Measurements from ENCODE around the gene DHRS11. TPM values are rescaled to one million over a fixed set of nuclear protein-coding genes. Genes with fewer than 3 reads are reported as not detected.
A peak's percentile ranks its signal among the peaks of the same experiment; 100 is the strongest.

DHRS11 gene
- total RNA-seq, 2 experiments from 2014 or later: 7.2 to 13.9 TPM

DNA sequence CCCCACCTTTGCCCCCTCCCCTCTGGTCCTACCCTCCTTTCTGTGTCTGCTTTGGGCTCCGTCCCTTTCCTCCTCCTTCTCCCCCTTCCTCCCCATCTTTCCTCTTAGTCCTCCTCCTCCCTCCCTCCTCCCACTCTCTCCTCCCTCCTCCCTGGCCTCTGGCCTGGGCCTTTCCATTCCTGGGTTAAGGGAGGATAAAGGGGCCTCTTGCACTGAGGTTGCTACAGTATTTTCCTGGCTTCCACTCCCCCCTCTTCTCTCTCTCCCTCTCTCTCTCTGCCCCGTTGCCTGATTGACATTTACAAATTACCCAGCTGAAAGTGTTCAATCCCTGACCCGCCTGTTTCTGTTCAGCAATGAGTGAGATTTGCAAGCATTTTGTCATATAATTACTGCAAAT lies 53.7 kb downstream of the DHRS11 start:
- no peak overlapping the region for H2AFZ ChIP-seq (ENCODE audit: low read length)
- TF ChIP-seq, protein P1, sequence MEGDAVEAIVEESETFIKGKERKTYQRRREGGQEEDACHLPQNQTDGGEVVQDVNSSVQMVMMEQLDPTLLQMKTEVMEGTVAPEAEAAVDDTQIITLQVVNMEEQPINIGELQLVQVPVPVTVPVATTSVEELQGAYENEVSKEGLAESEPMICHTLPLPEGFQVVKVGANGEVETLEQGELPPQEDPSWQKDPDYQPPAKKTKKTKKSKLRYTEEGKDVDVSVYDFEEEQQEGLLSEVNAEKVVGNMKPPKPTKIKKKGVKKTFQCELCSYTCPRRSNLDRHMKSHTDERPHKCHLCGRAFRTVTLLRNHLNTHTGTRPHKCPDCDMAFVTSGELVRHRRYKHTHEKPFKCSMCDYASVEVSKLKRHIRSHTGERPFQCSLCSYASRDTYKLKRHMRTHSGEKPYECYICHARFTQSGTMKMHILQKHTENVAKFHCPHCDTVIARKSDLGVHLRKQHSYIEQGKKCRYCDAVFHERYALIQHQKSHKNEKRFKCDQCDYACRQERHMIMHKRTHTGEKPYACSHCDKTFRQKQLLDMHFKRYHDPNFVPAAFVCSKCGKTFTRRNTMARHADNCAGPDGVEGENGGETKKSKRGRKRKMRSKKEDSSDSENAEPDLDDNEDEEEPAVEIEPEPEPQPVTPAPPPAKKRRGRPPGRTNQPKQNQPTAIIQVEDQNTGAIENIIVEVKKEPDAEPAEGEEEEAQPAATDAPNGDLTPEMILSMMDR (conservative IDR thresholded peaks at IDR 0.05; ENCODE audit: low read length): no peak
- TF ChIP-seq EZH2phosphoT487 (IDR thresholded peaks at IDR 0.05; ENCODE audit: borderline replicate concordance, low read depth, low read length): no peak
- no peaks in the 10 kb centered on the region for H3K79me2 ChIP-seq (ENCODE audit: insufficient read depth, low read depth, low read length)
- no peaks in the 10 kb centered on the region for H3K36me3 ChIP-seq (ENCODE audit: insufficient read depth, low read length)
- intact Hi-C loops (cut with micrococcal nuclease; ENCODE audit: unreplicated experiment): no loop called here
- ChIA-PET CTCF (ENCODE audit: unreplicated experiment) (no interaction called here), POLR2A (no interaction called here)
- no peaks in the 10 kb centered on the region for H3K9me2 ChIP-seq (ENCODE audit: insufficient read depth, low read length)
- no peak overlapping the region for H3K27ac ChIP-seq (ENCODE audit: low read depth, low read length, poor library complexity, severe bottlenecking)
- no peaks in the 10 kb centered on the region for H3K9me3 ChIP-seq (ENCODE audit: low read length)
- H3K4me2 ChIP-seq (ENCODE audit: low read length): no peak overlapping the region
- H4K20me1 ChIP-seq (ENCODE audit: insufficient read depth, low read length): no peaks in the 10 kb centered on the region
- no peak overlapping the region for H3K4me3 ChIP-seq (ENCODE audit: low read depth, low read length, poor library complexity, severe bottlenecking)
- DNase-seq (ENCODE audit: low spot score): no peak
- no TSS peak for BruUV-seq (replicated peaks)
- no peaks in the 10 kb centered on the region for H3K4me1 ChIP-seq (ENCODE audit: insufficient read depth, low read length, poor library complexity, severe bottlenecking)

DNA sequence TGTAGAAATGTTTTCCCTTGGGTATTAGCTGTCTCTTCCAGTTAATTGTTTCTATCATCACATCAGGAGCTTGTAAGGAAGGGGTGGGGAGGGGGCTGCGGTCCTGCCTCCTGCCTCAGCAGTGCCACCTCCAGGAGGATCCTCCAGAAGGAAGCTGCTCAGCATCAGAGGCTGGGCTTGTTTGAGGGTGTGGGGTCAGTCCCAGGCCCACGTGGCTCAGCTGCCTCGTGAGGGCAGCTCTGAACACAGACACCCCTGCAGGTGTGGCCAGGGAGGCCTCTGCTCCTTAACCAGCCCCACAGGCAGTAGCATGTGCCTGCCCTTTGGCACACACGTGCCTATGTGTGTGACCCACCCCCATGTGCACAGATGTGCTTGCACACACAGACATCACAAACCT lies 56.0 kb downstream of the DHRS11 start:
- intact Hi-C loops (cut with micrococcal nuclease; ENCODE audit: unreplicated experiment): no loop called here
- Histone ChIP-seq H3K4me3 (ENCODE audit: low read depth, low read length, poor library complexity, severe bottlenecking) (no peak overlapping the region), H3K36me3 (ENCODE audit: insufficient read depth, low read length) (no peaks in the 10 kb centered on the region), H2AFZ (ENCODE audit: low read length) (no peak overlapping the region), H3K27ac (ENCODE audit: low read depth, low read length, poor library complexity, severe bottlenecking) (no peak overlapping the region), H4K20me1 (ENCODE audit: insufficient read depth, low read length) (no peaks in the 10 kb centered on the region), H3K4me2 (ENCODE audit: low read length) (no peak overlapping the region), H3K4me1 (ENCODE audit: insufficient read depth, low read length, poor library complexity, severe bottlenecking) (no peaks in the 10 kb centered on the region), H3K79me2 (ENCODE audit: insufficient read depth, low read depth, low read length) (no peaks in the 10 kb centered on the region), H3K9me2 (ENCODE audit: insufficient read depth, low read length) (no peaks in the 10 kb centered on the region), H3K9me3 (ENCODE audit: low read length) (no peaks in the 10 kb centered on the region)
- ChIA-PET CTCF (ENCODE audit: unreplicated experiment) (no interaction called here), POLR2A (no interaction called here)
- TF ChIP-seq, protein P1 (conservative IDR thresholded peaks at IDR 0.05; ENCODE audit: low read length): 0 out of 2 replicates have a peak, but pooled peaks have one; percentile 17
- TF ChIP-seq EZH2phosphoT487 (IDR thresholded peaks at IDR 0.05; ENCODE audit: borderline replicate concordance, low read depth, low read length): no peak
- no peak for DNase-seq (ENCODE audit: low spot score)
- BruUV-seq (replicated peaks): no TSS peak

DNA sequence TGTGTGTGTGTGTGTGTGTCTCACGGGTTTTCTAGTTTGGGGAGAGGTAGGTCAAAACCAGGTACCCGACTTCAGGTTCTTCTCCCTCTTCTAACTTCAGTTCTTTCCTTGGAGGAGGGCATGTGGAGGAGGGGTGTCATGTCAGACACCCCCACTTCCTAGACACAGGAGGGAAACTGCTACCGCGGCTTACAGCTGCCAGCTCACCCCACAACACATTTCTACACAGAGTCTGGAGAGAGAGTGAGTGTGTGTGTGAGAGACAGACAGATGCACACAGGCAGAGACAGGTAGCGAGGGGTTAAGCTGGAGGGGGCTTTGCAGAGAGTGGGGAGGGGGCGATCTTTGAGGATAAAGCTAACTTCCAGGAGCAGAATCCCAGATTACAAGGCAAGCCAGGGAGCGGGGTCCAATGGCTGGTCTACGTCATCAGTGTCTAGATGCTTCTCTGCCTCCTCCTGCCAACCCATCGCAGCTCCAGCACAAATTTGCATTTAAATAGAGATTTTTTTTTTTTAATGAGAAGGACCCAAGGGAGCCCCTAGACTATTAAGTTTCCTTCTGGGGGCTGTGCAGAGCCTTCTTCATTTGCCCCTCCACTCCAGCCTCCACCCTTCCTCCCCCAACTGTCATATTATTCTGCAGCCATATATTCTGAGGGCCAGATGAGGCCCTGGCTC lies 58.6 kb downstream of the DHRS11 start:
- ChIA-PET POLR2A (no interaction called here), CTCF (ENCODE audit: unreplicated experiment) (no interaction called here)
- Histone ChIP-seq H3K9me2 (ENCODE audit: insufficient read depth, low read length) (no peaks in the 10 kb centered on the region), H3K4me3 (ENCODE audit: low read depth, low read length, poor library complexity, severe bottlenecking) (no peak overlapping the region), H3K27ac (ENCODE audit: low read depth, low read length, poor library complexity, severe bottlenecking) (no peak overlapping the region), H4K20me1 (ENCODE audit: insufficient read depth, low read length) (no peaks in the 10 kb centered on the region), H3K4me2 (ENCODE audit: low read length) (no peak overlapping the region), H3K79me2 (ENCODE audit: insufficient read depth, low read depth, low read length) (no peaks in the 10 kb centered on the region), H3K36me3 (ENCODE audit: insufficient read depth, low read length) (no peaks in the 10 kb centered on the region), H3K9me3 (ENCODE audit: low read length) (no peaks in the 10 kb centered on the region), H2AFZ (ENCODE audit: low read length) (no peak overlapping the region), H3K4me1 (ENCODE audit: insufficient read depth, low read length, poor library complexity, severe bottlenecking) (no peaks in the 10 kb centered on the region)
- intact Hi-C loops (cut with micrococcal nuclease; ENCODE audit: unreplicated experiment): no loop called here
- no peak for DNase-seq (ENCODE audit: low spot score)
- TF ChIP-seq, protein P1 (conservative IDR thresholded peaks at IDR 0.05; ENCODE audit: low read length): no peak
- no peak for TF ChIP-seq EZH2phosphoT487 (IDR thresholded peaks at IDR 0.05; ENCODE audit: borderline replicate concordance, low read depth, low read length)
- BruUV-seq (replicated peaks): no TSS peak
